GM23338 (cell line): ENCODE measurements around the gene RNF220. TPM values are rescaled to one million over a fixed set of nuclear protein-coding genes. Genes with fewer than 3 reads are reported as not detected.

Experiments
- ATAC-seq: fragments of 200-7000 bp; cut with Tn5 transposase; 3 replicates; pipeline ENCODE4 v1.9.1; 2020
- DNase-seq: peaks from one replicate; pipeline ENCODE4 v3.0.0-alpha.2; 2015; ENCODE audit warnings: low spot score
- H2AFZ ChIP-seq: fragments of 200-600 bp; sonication (generic); 2 replicates; pipeline ENCODE4 v1.8.0; 2016; ENCODE audit warnings: antibody characterized with exemption, mild to moderate bottlenecking, moderate library complexity
- H3F3A ChIP-seq: fragments of 200-600 bp; sonication (generic); replicated peaks from 2 replicates; pipeline ENCODE4 v1.8.0; 2017; ENCODE audit warnings: antibody characterized with exemption, mixed run types, low read depth
- H3K27ac ChIP-seq: fragments of 200-600 bp; sonication (generic); 2 replicates; pipeline ENCODE4 v1.6.1; 2016; ENCODE audit warnings: low read depth
- H3K27me3 ChIP-seq: fragments of 200-600 bp; sonication (generic); 2 replicates; pipeline ENCODE4 v1.8.0; 2016; ENCODE audit warnings: mild to moderate bottlenecking, mixed run types, moderate library complexity; ENCODE audit not compliant: insufficient read depth
- H3K36me3 ChIP-seq: fragments of 200-600 bp; sonication (generic); 2 replicates; pipeline ENCODE4 v1.8.0; 2016; ENCODE audit warnings: mild to moderate bottlenecking; ENCODE audit not compliant: insufficient read depth
- H3K4me1 ChIP-seq: fragments of 200-600 bp; sonication (generic); 2 replicates; pipeline ENCODE4 v1.8.0; 2016; ENCODE audit warnings: mild to moderate bottlenecking, moderate library complexity; ENCODE audit not compliant: insufficient read depth
- H3K4me2 ChIP-seq: fragments of 200-600 bp; sonication (generic); 2 replicates; pipeline ENCODE4 v1.7.1; 2017; ENCODE audit warnings: mixed run types
- H3K4me3 ChIP-seq: fragments of 200-600 bp; sonication (generic); 2 replicates; pipeline ENCODE4 v1.6.1; 2016; ENCODE audit warnings: mixed run types
- H3K79me2 ChIP-seq: fragments of 200-600 bp; sonication (generic); replicated peaks from 2 replicates; pipeline ENCODE4 v1.8.0; 2017; ENCODE audit warnings: mild to moderate bottlenecking; ENCODE audit not compliant: insufficient read depth
- H3K9me2 ChIP-seq: fragments of 200-600 bp; sonication (generic); 2 replicates; pipeline ENCODE4 v1.8.0; 2017; ENCODE audit not compliant: insufficient read depth
- H4K20me1 ChIP-seq: fragments of 200-600 bp; sonication (generic); replicated peaks from 2 replicates; pipeline ENCODE4 v1.8.0; 2017; ENCODE audit warnings: mild to moderate bottlenecking; ENCODE audit not compliant: insufficient read depth
- H3K27ac Mint-ChIP-seq: 2 replicates; pipeline ENCODE4 v1.8.0; 2020; ENCODE audit warnings: inconsistent platforms, mild to moderate bottlenecking, moderate library complexity, mixed read lengths
- H3K27me3 Mint-ChIP-seq: 3 replicates; pipeline ENCODE4 v1.8.0; 2022; ENCODE audit warnings: low read depth, mild to moderate bottlenecking, moderate library complexity, mixed read lengths, inconsistent platforms; ENCODE audit not compliant: insufficient read depth, poor library complexity
- H3K36me3 Mint-ChIP-seq: 3 replicates; pipeline ENCODE4 v1.8.0; 2021; ENCODE audit warnings: low read depth, mild to moderate bottlenecking, inconsistent platforms, moderate library complexity, mixed read lengths
- H3K4me1 Mint-ChIP-seq: 3 replicates; pipeline ENCODE4 v1.8.0; 2020; ENCODE audit warnings: mild to moderate bottlenecking, inconsistent platforms, mixed read lengths
- H3K4me3 Mint-ChIP-seq: 3 replicates; pipeline ENCODE4 v1.8.0; 2021; ENCODE audit warnings: moderate library complexity, mild to moderate bottlenecking, inconsistent platforms, mixed read lengths
- H3K9me3 Mint-ChIP-seq: 3 replicates; pipeline ENCODE4 v1.8.0; 2020; ENCODE audit warnings: moderate library complexity, mild to moderate bottlenecking, inconsistent platforms, mixed read lengths
- EZH2phosphoT487 ChIP-seq: fragments of 200-600 bp; sonication (generic); IDR thresholded peaks from one replicate; pipeline ENCODE4 v1.8.1; 2018; ENCODE audit warnings: antibody characterized with exemption; ENCODE audit not compliant: unreplicated experiment
- NANOG ChIP-seq: IDR thresholded peaks from 2 replicates; pipeline ENCODE4 v1.6.1; 2016; ENCODE audit warnings: antibody characterized with exemption, borderline replicate concordance
- REST ChIP-seq: IDR thresholded peaks from one replicate; pipeline ENCODE4 v1.6.1; 2018; ENCODE audit warnings: antibody characterized with exemption; ENCODE audit not compliant: unreplicated experiment
- ZNF462 ChIP-seq: fragments of 250-450 bp; sonication (Bioruptor Pico); IDR thresholded peaks from 2 replicates; pipeline ENCODE4 v1.5.0; 2020; ENCODE audit warnings: mild to moderate bottlenecking, moderate library complexity
- polyA plus RNA-seq: library from polyadenylated mRNA; unstranded; fragments of >200 nt; fragmentation: Nextera tagmentation; extraction: Ambion mirVana; gene quantifications from 2 replicates; pipeline ENCODE4 v1.2.1, GENCODE V29; 2016
- total RNA-seq: library from RNA; depleted of rRNA; stranded (reverse); fragments of >200 nt; shearing (Covaris generic); gene quantifications from 2 replicates; pipeline ENCODE4 v1.2.3, GENCODE V29; 2014

Gene RNF220
- total and polyA plus RNA-seq, 2 experiments from 2014 or later = 72.8 to 168 TPM

GRCh38 chr1:44568128-44568900 lies 163.3 kb downstream of the RNF220 start (continued):
- no peak for TF ChIP-seq ZNF462

- H3K4me1 ChIP-seq = peaks cover 10% of the 10 kb centered on the region
- H3K27ac ChIP-seq = no peak overlapping the region
- no peak overlapping the region for H3K4me3 Mint-ChIP-seq
- H3K4me3 ChIP-seq = no peak overlapping the region
- H3K36me3 ChIP-seq = no peaks in the 10 kb centered on the region
- H2AFZ ChIP-seq = no peak overlapping the region
- H3K9me2 ChIP-seq = 0 out of 2 replicates have a peak, but pooled peaks cover 5% of the 10 kb centered on the region
- peaks cover 25% of the 10 kb centered on the region for H3K4me1 Mint-ChIP-seq
- no peaks in the 10 kb centered on the region for H3K9me3 Mint-ChIP-seq
- H3K36me3 Mint-ChIP-seq = no peaks in the 10 kb centered on the region; the same call in 2 of the 3 replicates
- H3F3A ChIP-seq = 0 out of 2 replicates have a peak, but pooled peaks cover 3% of the 10 kb centered on the region
- ATAC-seq (no peak), DNase-seq (no peak)
- H3K27me3 ChIP-seq = no peaks in the 10 kb centered on the region
- H3K4me2 ChIP-seq = no peak overlapping the region
- no peak overlapping the region for H3K27ac Mint-ChIP-seq
- no peaks in the 10 kb centered on the region for H4K20me1 ChIP-seq
- H3K79me2 ChIP-seq = no peaks in the 10 kb centered on the region
- H3K27me3 Mint-ChIP-seq = peaks cover 15% of the 10 kb centered on the region
- TF ChIP-seq ZNF462 (no peak), REST (no peak), NANOG (no peak), EZH2phosphoT487 (no peak)
These were observed 164.4 kb downstream of the RNF220 start for GRCh38 chr1:44569491-44569890.
